Measurements from ENCODE around the gene CEP290. TPM values are rescaled to one million over a fixed set of nuclear protein-coding genes. Genes with fewer than 3 reads are reported as not detected.

The CEP290 gene
- total RNA-seq, 1 experiment from 2014 or later = 12.8 TPM

DNA sequence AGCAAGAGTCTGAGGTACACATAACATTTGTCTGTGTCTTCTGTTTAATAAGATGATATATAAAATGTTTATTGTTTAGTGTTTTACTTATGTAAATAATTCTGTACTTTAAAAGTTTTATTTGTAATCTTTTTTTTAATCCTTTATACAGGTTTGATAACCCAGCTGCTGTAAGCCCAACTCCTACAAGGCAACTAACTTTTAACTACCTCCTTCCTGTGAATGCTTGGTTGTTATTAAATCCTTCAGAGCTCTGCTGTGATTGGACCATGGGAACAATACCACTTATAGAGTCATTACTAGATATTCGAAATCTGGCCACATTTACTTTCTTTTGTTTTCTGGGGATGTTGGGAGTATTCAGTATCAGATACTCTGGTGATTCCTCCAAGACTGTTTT lies 24.3 kb upstream of the CEP290 start:
- peaks cover 21 to 55% (median 30%) of the 10 kb centered on the region in 3 experiments; a peak in 6 of 7 replicates for H3K36me3 Mint-ChIP-seq (ENCODE audit: insufficient read depth in 1 of 3, low read depth in 3 of 3)
- no peak overlapping the region for H2BK5ac ChIP-seq (ENCODE audit: insufficient read length, low read length)
- H3K23ac ChIP-seq (ENCODE audit: insufficient read length, low read depth, low read length) = no peak overlapping the region
- H2BK120ac ChIP-seq (ENCODE audit: low read depth, low read length, poor library complexity, severe bottlenecking) = no peak overlapping the region
- no peak overlapping the region for H2AFZ ChIP-seq (ENCODE audit: low read length)
- no peak for DNase-seq
- H2AK5ac ChIP-seq (ENCODE audit: insufficient read length, low read length) = no peak overlapping the region
- no peak overlapping the region for H3K4me3 Mint-ChIP-seq
- H3K23me2 ChIP-seq (ENCODE audit: insufficient read length, low read depth, low read length, poor library complexity, severe bottlenecking) = no peaks in the 10 kb centered on the region
- no peak overlapping the region for H4K91ac ChIP-seq (ENCODE audit: insufficient read length, low read depth, low read length)
- H2BK20ac ChIP-seq (ENCODE audit: low read depth, low read length, poor library complexity, severe bottlenecking) = no peak overlapping the region
- H3K9ac ChIP-seq (ENCODE audit: extremely low read depth, insufficient read length, low read length) = no peak overlapping the region
- H3K4me1 ChIP-seq (ENCODE audit: insufficient read depth, low read length) = no peaks in the 10 kb centered on the region
- H3K27ac Mint-ChIP-seq = no peak overlapping the region; a peak in 1 of 7 replicates
- no peak overlapping the region for H4K8ac ChIP-seq (replicated peaks; ENCODE audit: insufficient read length, low read depth, low read length)
- H3K56ac ChIP-seq (ENCODE audit: insufficient read length, low read depth, low read length) = no peak overlapping the region
- H3K9me3 ChIP-seq (ENCODE audit: control insufficient read depth, low read depth, low read length) = no peaks in the 10 kb centered on the region
- no peak overlapping the region for H3T11ph ChIP-seq (ENCODE audit: low read length)
- H3K4ac ChIP-seq (ENCODE audit: low read depth, low read length) = no peak overlapping the region
- no peak overlapping the region for H4K5ac ChIP-seq (ENCODE audit: insufficient read length, low read depth, low read length)
- H3K4me1 Mint-ChIP-seq = peaks cover 9% of the 10 kb centered on the region in 2 experiments; a peak in 3 of 4 replicates
- TF ChIP-seq, protein P1, sequence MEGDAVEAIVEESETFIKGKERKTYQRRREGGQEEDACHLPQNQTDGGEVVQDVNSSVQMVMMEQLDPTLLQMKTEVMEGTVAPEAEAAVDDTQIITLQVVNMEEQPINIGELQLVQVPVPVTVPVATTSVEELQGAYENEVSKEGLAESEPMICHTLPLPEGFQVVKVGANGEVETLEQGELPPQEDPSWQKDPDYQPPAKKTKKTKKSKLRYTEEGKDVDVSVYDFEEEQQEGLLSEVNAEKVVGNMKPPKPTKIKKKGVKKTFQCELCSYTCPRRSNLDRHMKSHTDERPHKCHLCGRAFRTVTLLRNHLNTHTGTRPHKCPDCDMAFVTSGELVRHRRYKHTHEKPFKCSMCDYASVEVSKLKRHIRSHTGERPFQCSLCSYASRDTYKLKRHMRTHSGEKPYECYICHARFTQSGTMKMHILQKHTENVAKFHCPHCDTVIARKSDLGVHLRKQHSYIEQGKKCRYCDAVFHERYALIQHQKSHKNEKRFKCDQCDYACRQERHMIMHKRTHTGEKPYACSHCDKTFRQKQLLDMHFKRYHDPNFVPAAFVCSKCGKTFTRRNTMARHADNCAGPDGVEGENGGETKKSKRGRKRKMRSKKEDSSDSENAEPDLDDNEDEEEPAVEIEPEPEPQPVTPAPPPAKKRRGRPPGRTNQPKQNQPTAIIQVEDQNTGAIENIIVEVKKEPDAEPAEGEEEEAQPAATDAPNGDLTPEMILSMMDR (conservative IDR thresholded peaks at IDR 0.05) = no peak
- H3K79me2 ChIP-seq (ENCODE audit: insufficient read depth, low read length) = no peaks in the 10 kb centered on the region
- H3K79me1 ChIP-seq (ENCODE audit: insufficient read depth, low read depth, low read length, poor library complexity, severe bottlenecking) = no peaks in the 10 kb centered on the region
- H2BK12ac ChIP-seq (ENCODE audit: insufficient read length, low read depth, low read length) = no peak overlapping the region
- H3K9me3 Mint-ChIP-seq = no peaks in the 10 kb centered on the region
- H3K27me3 ChIP-seq (ENCODE audit: insufficient read depth, low read length) = no peaks in the 10 kb centered on the region
- H3K4me2 ChIP-seq (ENCODE audit: insufficient read depth, insufficient read length, low read length) = no peak overlapping the region
- no CpG with 5 or more reads among the region's 1 CpG for WGBS (ENCODE audit: extremely low coverage, insufficient read length, low lambda C conversion rate)
- no peaks in the 10 kb centered on the region for H4K20me1 ChIP-seq (ENCODE audit: control insufficient read depth, insufficient read depth, insufficient read length)
- no peaks in the 10 kb centered on the region for H3K27me3 Mint-ChIP-seq (ENCODE audit: low read depth)
- no peak overlapping the region for H3K27ac ChIP-seq (ENCODE audit: insufficient read length, low read depth, low read length)
- no peak overlapping the region for H3K14ac ChIP-seq (ENCODE audit: insufficient read depth, low read length)
- H2BK15ac ChIP-seq (ENCODE audit: low read depth, low read length) = no peak overlapping the region
- no peak overlapping the region for H3K18ac ChIP-seq (ENCODE audit: insufficient read length, low read depth, low read length)

Measured in H9 (cell line).